ENCODE measurements around the gene PPM1H. TPM values are rescaled to one million over a fixed set of nuclear protein-coding genes. Genes with fewer than 3 reads are reported as not detected.
"Not testable (repeated sequence)": the region's sequence is repeated elsewhere in the genome, so short reads cannot be mapped to it uniquely, and the experiment has no call there.

The PPM1H gene
- total RNA-seq, 1 experiment from 2014 or later: 0.04 TPM

DNA sequence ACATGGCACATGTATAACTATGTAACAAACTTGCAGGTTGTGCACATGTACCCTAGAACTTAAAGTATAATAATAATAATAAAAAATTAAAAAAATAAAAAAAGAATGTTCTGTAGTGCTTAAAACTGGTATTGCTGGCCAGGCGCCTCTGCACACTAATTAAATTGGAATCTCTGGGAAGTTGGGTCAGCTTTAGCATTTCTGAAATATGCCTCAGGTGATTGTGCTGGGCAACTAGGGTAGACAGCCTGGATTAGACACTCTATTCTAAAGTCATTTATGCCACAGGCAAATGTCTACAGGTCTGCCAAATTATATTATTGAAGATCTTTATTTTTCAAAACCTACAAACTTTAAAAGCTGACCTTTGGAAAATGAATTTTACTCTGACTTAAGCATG, 55.3 kb downstream of the PPM1H start:
- no peak for DNase-seq (ENCODE audit: low spot score)
- Histone ChIP-seq H3K9me3 (ENCODE audit: low read depth, low read length, poor library complexity, severe bottlenecking) (no peaks in the 10 kb centered on the region), H3K27ac (ENCODE audit: low read depth, low read length, poor library complexity, severe bottlenecking) (no peak overlapping the region), H3K36me3 (ENCODE audit: insufficient read depth, low read length, poor library complexity, severe bottlenecking) (no peaks in the 10 kb centered on the region), H3K4me1 (ENCODE audit: insufficient read depth, low read length, poor library complexity, severe bottlenecking) (no peaks in the 10 kb centered on the region), H3K4me3 (ENCODE audit: low read depth, low read length, poor library complexity, severe bottlenecking) (no peak overlapping the region), H3K27me3 (replicated peaks; ENCODE audit: insufficient read depth, low read depth, low read length, poor library complexity) (no peaks in the 10 kb centered on the region)
- ChIA-PET POLR2A (ENCODE audit: low non-redundant PET) (no interaction called here), CTCF (no interaction called here)
- no peak for TF ChIP-seq EZH2 (IDR thresholded peaks at IDR 0.05; ENCODE audit: borderline replicate concordance, low read depth, low read length, poor library complexity, severe bottlenecking)
- TF ChIP-seq, protein P1, sequence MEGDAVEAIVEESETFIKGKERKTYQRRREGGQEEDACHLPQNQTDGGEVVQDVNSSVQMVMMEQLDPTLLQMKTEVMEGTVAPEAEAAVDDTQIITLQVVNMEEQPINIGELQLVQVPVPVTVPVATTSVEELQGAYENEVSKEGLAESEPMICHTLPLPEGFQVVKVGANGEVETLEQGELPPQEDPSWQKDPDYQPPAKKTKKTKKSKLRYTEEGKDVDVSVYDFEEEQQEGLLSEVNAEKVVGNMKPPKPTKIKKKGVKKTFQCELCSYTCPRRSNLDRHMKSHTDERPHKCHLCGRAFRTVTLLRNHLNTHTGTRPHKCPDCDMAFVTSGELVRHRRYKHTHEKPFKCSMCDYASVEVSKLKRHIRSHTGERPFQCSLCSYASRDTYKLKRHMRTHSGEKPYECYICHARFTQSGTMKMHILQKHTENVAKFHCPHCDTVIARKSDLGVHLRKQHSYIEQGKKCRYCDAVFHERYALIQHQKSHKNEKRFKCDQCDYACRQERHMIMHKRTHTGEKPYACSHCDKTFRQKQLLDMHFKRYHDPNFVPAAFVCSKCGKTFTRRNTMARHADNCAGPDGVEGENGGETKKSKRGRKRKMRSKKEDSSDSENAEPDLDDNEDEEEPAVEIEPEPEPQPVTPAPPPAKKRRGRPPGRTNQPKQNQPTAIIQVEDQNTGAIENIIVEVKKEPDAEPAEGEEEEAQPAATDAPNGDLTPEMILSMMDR (conservative IDR thresholded peaks at IDR 0.05; ENCODE audit: low read depth, low read length): no peak
- no TSS peak for BruUV-seq (replicated peaks)
- intact Hi-C loops (cut with micrococcal nuclease; ENCODE audit: unreplicated experiment): no loop called here

DNA sequence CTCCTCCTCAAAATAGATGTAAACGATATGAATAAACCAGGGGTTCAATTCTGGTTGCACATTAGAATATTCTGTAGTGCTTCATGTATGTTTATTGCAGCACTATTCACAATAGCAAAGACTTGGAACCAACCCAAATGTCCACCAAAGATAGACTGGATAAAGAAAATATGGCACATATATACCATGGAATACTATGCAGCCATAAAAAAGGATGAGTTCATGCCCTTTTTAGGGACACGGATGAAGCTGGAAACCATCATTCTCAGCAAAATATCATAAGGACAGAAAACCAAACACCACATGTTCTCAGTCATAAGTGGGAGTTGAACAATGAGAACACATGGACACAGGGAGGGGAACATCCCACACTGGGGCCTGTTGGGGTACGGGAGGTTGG, 55.7 kb downstream of the PPM1H start:
- POLR2A ChIA-PET (ENCODE audit: low non-redundant PET); DNase-seq (ENCODE audit: low spot score); CTCF ChIA-PET; H3K36me3 ChIP-seq (ENCODE audit: insufficient read depth, low read length, poor library complexity, severe bottlenecking); intact Hi-C loops (cut with micrococcal nuclease; ENCODE audit: unreplicated experiment); H3K27me3 ChIP-seq (replicated peaks; ENCODE audit: insufficient read depth, low read depth, low read length, poor library complexity); H3K9me3 ChIP-seq (ENCODE audit: low read depth, low read length, poor library complexity, severe bottlenecking); H3K4me1 ChIP-seq (ENCODE audit: insufficient read depth, low read length, poor library complexity, severe bottlenecking); H3K4me3 ChIP-seq (ENCODE audit: low read depth, low read length, poor library complexity, severe bottlenecking); BruUV-seq (replicated peaks); H3K27ac ChIP-seq (ENCODE audit: low read depth, low read length, poor library complexity, severe bottlenecking): not testable (repeated sequence)

DNA sequence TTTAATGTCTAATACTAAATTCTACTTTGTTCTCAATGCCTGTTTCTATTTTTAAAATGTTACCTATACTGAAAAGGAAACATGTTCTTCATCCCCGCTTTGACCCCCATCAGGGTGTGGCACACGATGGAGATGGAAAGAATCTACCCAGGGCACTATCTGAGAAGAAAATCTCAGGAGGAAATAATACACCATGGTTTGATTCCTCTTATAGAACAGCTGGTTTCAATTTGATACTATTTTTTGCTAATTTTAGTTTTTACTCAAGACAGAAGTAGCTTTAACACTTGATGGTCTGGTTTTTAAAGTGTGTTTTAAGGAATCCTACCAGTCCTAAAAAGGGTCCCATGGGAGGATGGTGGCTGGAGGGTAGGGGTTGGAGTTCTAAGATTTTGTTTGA, 56.7 kb downstream of the PPM1H start:
- no TSS peak for BruUV-seq (replicated peaks)
- intact Hi-C loops (cut with micrococcal nuclease; ENCODE audit: unreplicated experiment): no loop called here
- DNase-seq (ENCODE audit: low spot score): no peak
- TF ChIP-seq EZH2 (IDR thresholded peaks at IDR 0.05; ENCODE audit: borderline replicate concordance, low read depth, low read length, poor library complexity, severe bottlenecking): no peak
- TF ChIP-seq, protein P1 (conservative IDR thresholded peaks at IDR 0.05; ENCODE audit: low read depth, low read length): no peak
- POLR2A ChIA-PET (ENCODE audit: low non-redundant PET): no interaction called here
- H3K36me3 ChIP-seq (ENCODE audit: insufficient read depth, low read length, poor library complexity, severe bottlenecking): no peaks in the 10 kb centered on the region
- CTCF ChIA-PET: no interaction called here
- H3K4me1 ChIP-seq (ENCODE audit: insufficient read depth, low read length, poor library complexity, severe bottlenecking): no peaks in the 10 kb centered on the region
- no peaks in the 10 kb centered on the region for H3K27me3 ChIP-seq (replicated peaks; ENCODE audit: insufficient read depth, low read depth, low read length, poor library complexity)
- H3K9me3 ChIP-seq (ENCODE audit: low read depth, low read length, poor library complexity, severe bottlenecking): no peaks in the 10 kb centered on the region
- no peak overlapping the region for H3K27ac ChIP-seq (ENCODE audit: low read depth, low read length, poor library complexity, severe bottlenecking)
- no peak overlapping the region for H3K4me3 ChIP-seq (ENCODE audit: low read depth, low read length, poor library complexity, severe bottlenecking)

DNA sequence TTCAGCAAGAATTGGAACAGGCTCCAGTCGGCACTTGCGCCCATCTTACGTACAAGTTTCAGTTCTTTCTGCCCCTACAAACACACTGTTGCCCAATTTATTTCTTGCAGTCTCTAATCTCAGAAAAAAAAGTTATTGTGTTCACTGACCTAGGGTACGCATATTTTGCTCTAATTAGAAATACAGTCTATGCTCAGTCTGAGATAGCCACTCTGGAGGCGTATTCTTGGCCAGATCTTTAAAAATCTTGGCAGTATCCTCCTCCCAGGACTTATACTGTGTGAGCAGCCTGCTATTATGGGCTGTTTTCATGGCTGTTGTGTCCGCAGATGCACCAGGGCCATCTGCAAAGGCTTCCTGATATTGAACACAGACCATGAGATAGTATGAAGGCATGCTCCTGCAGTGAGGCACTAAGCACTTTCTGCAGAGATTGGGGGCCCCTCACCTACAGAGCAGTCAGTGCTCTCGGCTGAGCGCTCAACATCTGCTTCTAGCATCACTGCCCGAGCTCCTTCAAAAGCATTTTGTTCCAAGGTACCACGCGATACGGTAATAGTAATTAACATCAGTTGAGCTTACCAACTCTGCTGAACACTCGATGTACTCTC, 57.9 kb downstream of the PPM1H start:
- Histone ChIP-seq H3K4me1 (ENCODE audit: insufficient read depth, low read length, poor library complexity, severe bottlenecking) (no peaks in the 10 kb centered on the region), H3K36me3 (ENCODE audit: insufficient read depth, low read length, poor library complexity, severe bottlenecking) (no peaks in the 10 kb centered on the region), H3K27me3 (replicated peaks; ENCODE audit: insufficient read depth, low read depth, low read length, poor library complexity) (no peaks in the 10 kb centered on the region), H3K4me3 (ENCODE audit: low read depth, low read length, poor library complexity, severe bottlenecking) (no peak overlapping the region), H3K27ac (ENCODE audit: low read depth, low read length, poor library complexity, severe bottlenecking) (no peak overlapping the region), H3K9me3 (ENCODE audit: low read depth, low read length, poor library complexity, severe bottlenecking) (no peaks in the 10 kb centered on the region)
- TF ChIP-seq EZH2 (IDR thresholded peaks at IDR 0.05; ENCODE audit: borderline replicate concordance, low read depth, low read length, poor library complexity, severe bottlenecking): no peak
- TF ChIP-seq, protein P1 (conservative IDR thresholded peaks at IDR 0.05; ENCODE audit: low read depth, low read length): no peak
- ChIA-PET POLR2A (ENCODE audit: low non-redundant PET) (no interaction called here), CTCF (no interaction called here)
- DNase-seq (ENCODE audit: low spot score): no peak
- intact Hi-C loops (cut with micrococcal nuclease; ENCODE audit: unreplicated experiment): no loop called here
- BruUV-seq (replicated peaks): no TSS peak

All from A673 (cell line).